GM12864 (cell line): Measurements from ENCODE around the gene KCNQ1OT1.

Source experiments
- DNase-seq: peaks from one replicate; pipeline ENCODE4 v3.0.0-alpha.2; 2011; ENCODE audit warnings: low read depth
- H3K4me3 ChIP-seq: 2 replicates; pipeline ENCODE4 v1.5.1; 2011; ENCODE audit warnings: mild to moderate bottlenecking, low read depth, low read length, control low read depth
- TF ChIP-seq, protein P1 (sequence below): IDR thresholded peaks from 2 replicates; pipeline ENCODE4 v1.5.1; 2011; ENCODE audit warnings: low read depth, mild to moderate bottlenecking, moderate library complexity, low read length, control low read depth, inconsistent platforms; ENCODE audit errors: missing control alignments

Gene KCNQ1OT1

DNA sequence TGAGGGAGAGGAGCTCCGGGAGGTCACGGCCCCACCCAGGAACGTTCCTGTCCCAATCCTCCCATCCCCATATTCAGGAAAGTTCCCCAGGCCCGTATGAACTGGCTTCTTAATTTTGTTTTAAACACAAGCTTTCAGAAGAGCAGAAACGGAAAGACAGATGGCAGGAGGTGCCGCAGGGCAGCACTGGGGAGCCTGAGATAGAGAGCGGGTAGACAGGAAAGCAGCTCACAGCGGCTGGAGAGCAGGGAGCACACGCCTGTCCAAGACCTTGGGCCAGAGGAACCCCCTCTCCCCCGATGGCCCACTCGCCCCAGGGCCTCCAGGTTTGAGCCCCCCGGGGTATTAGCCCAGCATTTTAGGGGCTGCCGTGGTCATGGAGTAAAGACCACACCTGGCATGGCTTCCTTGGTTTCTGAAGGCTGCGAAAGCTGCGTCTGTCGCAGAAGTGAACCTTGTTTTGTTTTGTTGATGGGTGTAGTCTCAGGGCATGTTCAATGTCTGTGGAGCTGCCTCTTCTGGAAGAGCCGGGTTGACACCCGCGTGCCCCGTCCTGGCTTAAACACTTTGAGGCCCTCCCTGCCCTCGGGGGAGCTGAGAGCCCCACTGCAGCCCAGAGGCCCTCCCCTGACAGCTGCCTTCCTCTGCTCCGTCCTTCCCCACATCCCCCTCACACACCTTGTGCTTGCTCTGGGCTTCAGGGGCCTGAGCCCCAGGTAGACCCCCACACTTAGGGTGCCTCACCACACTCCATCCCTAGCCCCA lies 17.9 kb upstream of the KCNQ1OT1 start:
- H3K4me3 ChIP-seq, result no peak overlapping the region
- no peak for DNase-seq
- TF ChIP-seq, protein P1, sequence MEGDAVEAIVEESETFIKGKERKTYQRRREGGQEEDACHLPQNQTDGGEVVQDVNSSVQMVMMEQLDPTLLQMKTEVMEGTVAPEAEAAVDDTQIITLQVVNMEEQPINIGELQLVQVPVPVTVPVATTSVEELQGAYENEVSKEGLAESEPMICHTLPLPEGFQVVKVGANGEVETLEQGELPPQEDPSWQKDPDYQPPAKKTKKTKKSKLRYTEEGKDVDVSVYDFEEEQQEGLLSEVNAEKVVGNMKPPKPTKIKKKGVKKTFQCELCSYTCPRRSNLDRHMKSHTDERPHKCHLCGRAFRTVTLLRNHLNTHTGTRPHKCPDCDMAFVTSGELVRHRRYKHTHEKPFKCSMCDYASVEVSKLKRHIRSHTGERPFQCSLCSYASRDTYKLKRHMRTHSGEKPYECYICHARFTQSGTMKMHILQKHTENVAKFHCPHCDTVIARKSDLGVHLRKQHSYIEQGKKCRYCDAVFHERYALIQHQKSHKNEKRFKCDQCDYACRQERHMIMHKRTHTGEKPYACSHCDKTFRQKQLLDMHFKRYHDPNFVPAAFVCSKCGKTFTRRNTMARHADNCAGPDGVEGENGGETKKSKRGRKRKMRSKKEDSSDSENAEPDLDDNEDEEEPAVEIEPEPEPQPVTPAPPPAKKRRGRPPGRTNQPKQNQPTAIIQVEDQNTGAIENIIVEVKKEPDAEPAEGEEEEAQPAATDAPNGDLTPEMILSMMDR, result no peak

DNA sequence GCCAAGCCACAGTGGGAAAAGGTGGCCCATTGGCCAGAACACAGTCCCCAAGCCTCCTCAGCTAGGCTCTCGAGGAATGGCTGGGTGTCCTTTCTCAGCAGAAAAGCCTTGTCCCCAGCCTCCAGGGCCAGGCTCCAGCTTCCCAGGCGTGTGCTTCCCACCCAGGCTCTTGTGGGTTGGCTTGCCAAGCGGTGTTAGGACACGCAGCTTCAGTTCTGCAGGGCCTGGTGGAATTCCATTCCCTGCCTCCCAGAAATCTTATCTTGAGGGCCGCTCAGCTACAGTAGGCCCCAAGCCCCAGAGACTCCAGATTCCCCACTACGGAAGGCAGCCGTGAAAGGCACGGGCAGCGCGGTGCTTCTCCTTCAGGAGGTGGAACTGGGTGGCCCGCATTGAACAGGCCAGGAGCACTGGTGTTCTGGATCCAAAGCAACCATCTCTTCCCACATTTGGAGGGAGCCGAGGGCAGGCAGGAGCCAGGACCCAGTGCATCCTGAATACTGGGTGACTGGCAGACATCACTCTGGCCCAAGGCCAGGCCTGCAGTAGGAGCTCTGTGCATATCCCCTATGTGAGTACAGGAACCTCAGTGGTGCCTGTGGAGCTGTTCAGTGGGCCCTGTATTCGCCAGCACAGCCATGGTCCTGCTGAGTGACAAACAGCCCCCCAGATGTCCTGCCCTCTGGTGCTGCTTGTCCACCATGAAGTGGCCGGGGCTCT lies 16.7 kb upstream of the KCNQ1OT1 start:
- H3K4me3 ChIP-seq, result no peak overlapping the region
- TF ChIP-seq, protein P1, result no peak
- no peak for DNase-seq

- no peak for DNase-seq
- no peak overlapping the region for H3K4me3 ChIP-seq
- TF ChIP-seq, protein P1, result no peak
These were observed 16.0 kb upstream of the KCNQ1OT1 start for GRCh38 chr11:2715716-2716350.

GRCh38 chr11:2714871-2715270 lies 15.1 kb upstream of the KCNQ1OT1 start:
- no peak overlapping the region for H3K4me3 ChIP-seq
- TF ChIP-seq, protein P1, result no peak
- no peak for DNase-seq

DNA sequence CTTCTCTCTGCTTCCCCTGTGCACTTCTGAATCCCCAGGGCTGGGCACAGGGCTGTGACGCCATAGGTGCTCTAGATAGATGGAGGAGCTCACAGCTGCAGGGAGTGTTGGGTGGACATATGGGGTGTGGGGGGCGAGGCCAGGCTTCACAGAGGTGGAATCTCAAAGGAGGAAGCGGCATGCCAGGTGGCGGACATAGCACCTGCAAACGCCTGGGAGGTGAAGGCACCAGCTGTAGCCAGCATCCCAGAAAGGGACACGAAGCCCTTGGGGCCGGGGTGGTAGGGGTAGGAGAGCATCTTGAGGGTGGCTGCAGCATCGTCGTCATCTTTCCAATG lies 14.6 kb upstream of the KCNQ1OT1 start:
- no peak for DNase-seq
- no peak overlapping the region for H3K4me3 ChIP-seq
- TF ChIP-seq, protein P1, result no peak

GRCh38 chr11:2713661-2714462 lies 14.1 kb upstream of the KCNQ1OT1 start:
- no peak overlapping the region for H3K4me3 ChIP-seq
- TF ChIP-seq, protein P1, result no peak
- DNase-seq, result no peak
